Measurements from ENCODE around the gene OR4E1. TPM values are rescaled to one million over a fixed set of nuclear protein-coding genes. Genes with fewer than 3 reads are reported as not detected.

Gene OR4E1
- total RNA-seq, 1 donor from 2014 or later: not detected

GRCh38 chr14:21694425-21694824, 20.8 kb upstream of the OR4E1 start:
- no peak overlapping the region for H3K27ac Mint-ChIP-seq (ENCODE audit: unreplicated experiment)
- H3K4me3 Mint-ChIP-seq (ENCODE audit: unreplicated experiment): no peak overlapping the region
- H3K36me3 Mint-ChIP-seq (ENCODE audit: low read depth, unreplicated experiment): no peaks in the 10 kb centered on the region
- no peaks in the 10 kb centered on the region for H3K4me1 Mint-ChIP-seq (ENCODE audit: unreplicated experiment)
- TF ChIP-seq CTCF (IDR thresholded peaks at IDR 0.05; ENCODE audit: unreplicated experiment): no peak
- no peaks in the 10 kb centered on the region for H3K9me3 Mint-ChIP-seq (ENCODE audit: unreplicated experiment)
- DNase-seq (ENCODE audit: low spot score): no peak
- peaks cover 2% of the 10 kb centered on the region for H3K27me3 Mint-ChIP-seq (ENCODE audit: unreplicated experiment)

- Mint-ChIP-seq H3K9me3 (ENCODE audit: unreplicated experiment) (no peaks in the 10 kb centered on the region), H3K27me3 (ENCODE audit: unreplicated experiment) (no peaks in the 10 kb centered on the region), H3K4me3 (ENCODE audit: unreplicated experiment) (no peak overlapping the region), H3K4me1 (ENCODE audit: unreplicated experiment) (no peaks in the 10 kb centered on the region), H3K36me3 (ENCODE audit: low read depth, unreplicated experiment) (no peaks in the 10 kb centered on the region), H3K27ac (ENCODE audit: unreplicated experiment) (no peak overlapping the region)
- no peak for TF ChIP-seq CTCF (IDR thresholded peaks at IDR 0.05; ENCODE audit: unreplicated experiment)
- DNase-seq (ENCODE audit: low spot score): no peak
Observed at GRCh38 chr14:21686468-21686867, 12.8 kb upstream of the OR4E1 start.

GRCh38 chr14:21680072-21680471, 6.5 kb upstream of the OR4E1 start:
- Mint-ChIP-seq H3K36me3 (ENCODE audit: low read depth, unreplicated experiment) (no peaks in the 10 kb centered on the region), H3K27me3 (ENCODE audit: unreplicated experiment) (no peaks in the 10 kb centered on the region), H3K27ac (ENCODE audit: unreplicated experiment) (no peak overlapping the region), H3K4me3 (ENCODE audit: unreplicated experiment) (no peak overlapping the region), H3K4me1 (ENCODE audit: unreplicated experiment) (no peaks in the 10 kb centered on the region), H3K9me3 (ENCODE audit: unreplicated experiment) (no peaks in the 10 kb centered on the region)
- DNase-seq (ENCODE audit: low spot score): no peak
- no peak for TF ChIP-seq CTCF (IDR thresholded peaks at IDR 0.05; ENCODE audit: unreplicated experiment)

- no peaks in the 10 kb centered on the region for H3K9me3 Mint-ChIP-seq (ENCODE audit: unreplicated experiment)
- H3K36me3 Mint-ChIP-seq (ENCODE audit: low read depth, unreplicated experiment): no peaks in the 10 kb centered on the region
- no peaks in the 10 kb centered on the region for H3K27me3 Mint-ChIP-seq (ENCODE audit: unreplicated experiment)
- no peak for DNase-seq (ENCODE audit: low spot score)
- H3K27ac Mint-ChIP-seq (ENCODE audit: unreplicated experiment): no peak overlapping the region
- no peak overlapping the region for H3K4me3 Mint-ChIP-seq (ENCODE audit: unreplicated experiment)
- TF ChIP-seq CTCF (IDR thresholded peaks at IDR 0.05; ENCODE audit: unreplicated experiment): no peak
- H3K4me1 Mint-ChIP-seq (ENCODE audit: unreplicated experiment): no peaks in the 10 kb centered on the region
Observed at GRCh38 chr14:21675566-21675965, 1.9 kb upstream of the OR4E1 start.

GRCh38 chr14:21672116-21672515, 1.5 kb downstream of the OR4E1 start:
- Mint-ChIP-seq H3K36me3 (ENCODE audit: low read depth, unreplicated experiment) (no peaks in the 10 kb centered on the region), H3K27ac (ENCODE audit: unreplicated experiment) (no peak overlapping the region), H3K4me1 (ENCODE audit: unreplicated experiment) (no peaks in the 10 kb centered on the region), H3K9me3 (ENCODE audit: unreplicated experiment) (no peaks in the 10 kb centered on the region), H3K4me3 (ENCODE audit: unreplicated experiment) (no peak overlapping the region), H3K27me3 (ENCODE audit: unreplicated experiment) (no peaks in the 10 kb centered on the region)
- TF ChIP-seq CTCF (IDR thresholded peaks at IDR 0.05; ENCODE audit: unreplicated experiment): no peak
- no peak for DNase-seq (ENCODE audit: low spot score)
